B cell (primary cell): ENCODE results near the gene BSND. TPM values are rescaled to one million over a fixed set of nuclear protein-coding genes. Genes with fewer than 3 reads are reported as not detected.

Source experiments
- ATAC-seq: fragments of 200-7000 bp; cut with Tn5 transposase; one replicate; pipeline ENCODE4 v1.10.0; 2021; ENCODE audit warnings: low read depth, mild to moderate bottlenecking, moderate number of reproducible peaks, moderate library complexity
- CTCF ChIA-PET: fragments of 350-600 bp; sonication (Branson Sonifier 250); formaldehyde crosslinking; loops from one replicate; lab custom pipeline; 2021; ENCODE audit warnings: antibody characterized with exemption, inconsistent platforms; lab: Charles Lee
- POLR2A ChIA-PET: fragments of 350-600 bp; sonication (Branson Sonifier 250); formaldehyde crosslinking; loops from one replicate; lab custom pipeline; 2021; ENCODE audit warnings: antibody characterized with exemption; lab: Charles Lee
- DNase-seq: peaks from one replicate; pipeline ENCODE4 v3.0.0; 2013
- H2AFZ ChIP-seq: 2 replicates; pipeline ENCODE4 v1.6.1; 2012; ENCODE audit warnings: mild to moderate bottlenecking, low read depth, low read length; ENCODE audit not compliant: insufficient read depth, poor library complexity, severe bottlenecking
- H3K27ac ChIP-seq, 2 donors: 1 replicate in 1 of 2; 2 replicates in 1 of 2; pipeline ENCODE4 v1.5.1; 2012 to 2013; ENCODE audit warnings: low read length in 2 of 2, mild to moderate bottlenecking in 2 of 2, moderate library complexity in 1 of 2
- H3K27me3 ChIP-seq, 4 experiments: fragments of 200-600 bp in 1 of 4; sonication (generic) in 1 of 4; replicated peaks in 1 of 4; 1 replicate in 2 of 4; 2 replicates in 2 of 4; pipeline versions ENCODE4 v1.6.1 to v1.7.0; 2013 to 2016; ENCODE audit warnings: low read length in 3 of 4, mild to moderate bottlenecking in 2 of 4, mixed read lengths in 1 of 4, moderate library complexity in 1 of 4; ENCODE audit not compliant: insufficient read depth in 4 of 4, control insufficient read depth in 3 of 4; ENCODE audit errors: control extremely low read depth in 1 of 4
- H3K36me3 ChIP-seq, 2 experiments: replicated peaks in 1 of 2; 1 replicate in 1 of 2; 2 replicates in 1 of 2; pipeline versions ENCODE4 v1.6.1 to v1.7.1; 2013; ENCODE audit warnings: low read length in 1 of 2; ENCODE audit not compliant: insufficient read depth in 2 of 2, control insufficient read depth in 1 of 2; ENCODE audit errors: control extremely low read depth in 1 of 2, extremely low read depth in 1 of 2
- H3K4me1 ChIP-seq, 2 donors: fragments of 200-600 bp in 1 of 2; sonication (generic) in 1 of 2; 1 replicate in 1 of 2; 2 replicates in 1 of 2; pipeline versions ENCODE4 v1.5.1 to v1.6.1; 2013 to 2017; ENCODE audit warnings: low read length in 2 of 2; ENCODE audit not compliant: control insufficient read depth in 2 of 2, insufficient read depth in 2 of 2
- H3K4me2 ChIP-seq: replicated peaks from 2 replicates; pipeline ENCODE3; 2012; ENCODE audit warnings: mild to moderate bottlenecking, low read depth, low read length; ENCODE audit not compliant: poor library complexity, severe bottlenecking
- H3K4me3 ChIP-seq, 5 experiments: fragments of 200-600 bp in 1 of 5; sonication (generic) in 1 of 5; 1 replicate in 3 of 5; 2 replicates in 2 of 5; pipeline versions ENCODE4 v1.5.1 to v1.7.0; 2011 to 2016; ENCODE audit warnings: low read length in 4 of 5, mild to moderate bottlenecking in 4 of 5, low read depth in 2 of 5, control low read depth in 1 of 5, moderate library complexity in 1 of 5; ENCODE audit not compliant: insufficient read depth in 1 of 5; ENCODE audit errors: control extremely low read depth in 1 of 5, extremely low read depth in 1 of 5
- H3K79me2 ChIP-seq: fragments of 200-600 bp; sonication (generic); one replicate; pipeline ENCODE4 v1.6.0; 2016; ENCODE audit warnings: low read length; ENCODE audit not compliant: control insufficient read depth, insufficient read depth
- H3K9ac ChIP-seq: fragments of 200-600 bp; sonication (generic); 2 replicates; pipeline ENCODE4 v1.6.1; 2017; ENCODE audit warnings: mild to moderate bottlenecking, low read length, moderate library complexity
- H3K9me3 ChIP-seq, 3 donors: one replicate each; pipeline versions ENCODE4 v1.6.1 to v1.7.1; 2013; ENCODE audit warnings: low read length in 2 of 3; ENCODE audit not compliant: control insufficient read depth in 2 of 3, insufficient read depth in 1 of 3; ENCODE audit errors: control extremely low read depth in 1 of 3
- H4K20me1 ChIP-seq: 2 replicates; pipeline ENCODE4 v1.6.0; 2012; ENCODE audit warnings: mild to moderate bottlenecking, low read length; ENCODE audit not compliant: insufficient read depth, control insufficient read depth, poor library complexity, severe bottlenecking
- H3K27ac Mint-ChIP-seq: one replicate; pipeline ENCODE4 v1.8.0; 2021; ENCODE audit warnings: mixed read lengths
- H3K27me3 Mint-ChIP-seq: one replicate; pipeline ENCODE4 v1.8.0; 2021; ENCODE audit warnings: mixed read lengths
- H3K4me1 Mint-ChIP-seq: one replicate; pipeline ENCODE4 v1.8.0; 2021; ENCODE audit warnings: mixed read lengths
- H3K4me3 Mint-ChIP-seq: one replicate; pipeline ENCODE4 v1.8.0; 2021; ENCODE audit warnings: mixed read lengths
- H3K9me3 Mint-ChIP-seq: one replicate; pipeline ENCODE4 v1.8.0; 2022; ENCODE audit warnings: mixed read lengths; ENCODE audit not compliant: insufficient read depth
- EZH2 ChIP-seq: IDR thresholded peaks from 2 replicates; pipeline ENCODE4 v1.6.1; 2012; ENCODE audit warnings: borderline replicate concordance, low read depth, mild to moderate bottlenecking, moderate library complexity, low read length; ENCODE audit not compliant: insufficient read depth, poor library complexity, severe bottlenecking
- WGBS: methylation state at CpG from one replicate; pipeline ENCODE4 v1.1.5; 2013; ENCODE audit warnings: missing lambda C conversion rate; ENCODE audit not compliant: insufficient coverage; 5-methylcytosine and 5-hydroxymethylcytosine counted together
- intact Hi-C: fragments of 100-400 bp; cut with micrococcal nuclease; formaldehyde crosslinking; loops from one replicate; pipeline ENCODE4 v1.10.0; 2022
- polyA plus RNA-seq: library from polyadenylated mRNA; depleted of rRNA; stranded (reverse); fragments of >200 nt; gene quantifications from 2 replicates; pipeline ENCODE4 v1.2.3, GENCODE V29; 2012
- total RNA-seq, 2 donors: library from RNA; stranded (reverse); fragments of 120-200 nt in 1 of 2; gene quantifications; 1 replicate in 1 of 2; 2 replicates in 1 of 2; pipeline versions ENCODE4 v1.2.3 to v1.2.4, GENCODE V29; 2013 to 2022
- TF ChIP-seq, protein P1 (sequence below): fragments of 200-600 bp; IDR thresholded peaks from one replicate; pipeline ENCODE4 v1.8.0; 2022; ENCODE audit warnings: antibody characterized with exemption, mild to moderate bottlenecking

BSND gene
- total and polyA plus RNA-seq, 2 donors (not counting 1 experiment from before 2014, with no cell fraction given): not detected

- Mint-ChIP-seq H3K4me1 (no peaks in the 10 kb centered on the region), H3K4me3 (no peak overlapping the region), H3K27me3 (peaks cover 43% of the 10 kb centered on the region), H3K27ac (no peak overlapping the region), H3K9me3 (no peaks in the 10 kb centered on the region)
- WGBS: 25% methylated on average over 25 of the region's 25 CpGs
- H3K9ac ChIP-seq: no peak overlapping the region
- TF ChIP-seq, protein P1, sequence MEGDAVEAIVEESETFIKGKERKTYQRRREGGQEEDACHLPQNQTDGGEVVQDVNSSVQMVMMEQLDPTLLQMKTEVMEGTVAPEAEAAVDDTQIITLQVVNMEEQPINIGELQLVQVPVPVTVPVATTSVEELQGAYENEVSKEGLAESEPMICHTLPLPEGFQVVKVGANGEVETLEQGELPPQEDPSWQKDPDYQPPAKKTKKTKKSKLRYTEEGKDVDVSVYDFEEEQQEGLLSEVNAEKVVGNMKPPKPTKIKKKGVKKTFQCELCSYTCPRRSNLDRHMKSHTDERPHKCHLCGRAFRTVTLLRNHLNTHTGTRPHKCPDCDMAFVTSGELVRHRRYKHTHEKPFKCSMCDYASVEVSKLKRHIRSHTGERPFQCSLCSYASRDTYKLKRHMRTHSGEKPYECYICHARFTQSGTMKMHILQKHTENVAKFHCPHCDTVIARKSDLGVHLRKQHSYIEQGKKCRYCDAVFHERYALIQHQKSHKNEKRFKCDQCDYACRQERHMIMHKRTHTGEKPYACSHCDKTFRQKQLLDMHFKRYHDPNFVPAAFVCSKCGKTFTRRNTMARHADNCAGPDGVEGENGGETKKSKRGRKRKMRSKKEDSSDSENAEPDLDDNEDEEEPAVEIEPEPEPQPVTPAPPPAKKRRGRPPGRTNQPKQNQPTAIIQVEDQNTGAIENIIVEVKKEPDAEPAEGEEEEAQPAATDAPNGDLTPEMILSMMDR: no peak
- TF ChIP-seq EZH2: no peak
- H3K4me1 ChIP-seq: no peaks in the 10 kb centered on the region
- no peak overlapping the region for H3K4me2 ChIP-seq
- no peak overlapping the region for H3K4me3 ChIP-seq
- H2AFZ ChIP-seq: no peak overlapping the region
- CTCF ChIA-PET: no interaction called here
- H3K9me3 ChIP-seq: no peaks in the 10 kb centered on the region
- H3K79me2 ChIP-seq: no peaks in the 10 kb centered on the region
- no peak overlapping the region for H3K27ac ChIP-seq
- H4K20me1 ChIP-seq: no peaks in the 10 kb centered on the region
- DNase-seq (no peak), ATAC-seq (no peak)
- peaks cover 0 to 14% (median 3%) of the 10 kb centered on the region in 4 experiments for H3K27me3 ChIP-seq
- H3K36me3 ChIP-seq: no peaks in the 10 kb centered on the region
- intact Hi-C loops: no loop called here
- POLR2A ChIA-PET: no interaction called here
Observed at GRCh38 chr1:54980046-54980527, 18.6 kb upstream of the BSND start.

DNA sequence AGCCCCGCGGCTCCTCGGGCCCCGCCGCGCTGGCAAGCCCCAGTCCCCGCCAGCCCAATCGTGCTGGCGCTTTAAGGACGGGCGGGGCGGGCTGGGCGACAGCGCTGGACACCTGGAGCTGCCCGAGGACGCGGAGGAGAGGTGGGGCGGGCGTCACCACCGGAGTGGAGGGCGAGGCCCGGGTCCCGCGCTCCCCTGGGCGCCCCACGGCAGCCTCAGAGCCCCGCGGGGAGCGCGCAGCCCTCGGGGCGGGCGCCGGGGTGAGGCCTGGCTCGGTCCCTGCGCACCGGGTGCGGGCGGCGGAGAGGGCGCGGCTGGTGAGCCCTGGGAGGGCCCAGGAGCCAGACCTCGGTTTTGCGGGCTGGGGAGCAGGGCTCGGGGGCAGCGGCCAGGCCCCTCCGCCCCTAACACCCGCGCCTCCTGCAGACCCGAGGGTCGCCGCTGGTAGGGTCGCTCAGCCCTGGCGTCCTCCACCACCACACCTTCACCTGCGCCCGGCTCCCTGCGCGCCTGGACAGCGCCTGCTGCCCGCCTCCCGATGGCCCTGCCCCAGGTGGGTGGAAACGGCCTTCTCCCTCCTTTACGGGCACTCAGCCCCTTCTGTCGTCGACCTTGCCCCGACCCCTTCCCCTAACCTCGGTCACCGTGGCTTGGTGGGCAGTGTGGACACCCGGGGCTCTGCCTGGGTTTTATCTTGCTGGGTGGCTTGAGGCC, 18.0 kb upstream of the BSND start, which contains the start of gene TMEM61:
TSS of gene TMEM61 (plus strand) at position 101 of the 714 bp plus-strand sequence. CDS start at position 539, 438 bp downstream.
- ChIA-PET CTCF (no interaction called here), POLR2A (no interaction called here)
- no peak within 1 kb of the TSS for H3K4me3 ChIP-seq
- peaks cover 0 to 14% (median 3%) of the 10 kb centered on the region in 4 experiments for H3K27me3 ChIP-seq
- Mint-ChIP-seq H3K27ac (no peak within 1 kb of the TSS), H3K27me3 (peaks cover 41% of the 10 kb centered on the region), H3K4me3 (no peak within 1 kb of the TSS), H3K9me3 (no peaks in the 10 kb centered on the region), H3K4me1 (no peaks in the 10 kb centered on the region)
- no peaks in the 10 kb centered on the region for H3K79me2 ChIP-seq
- no peaks in the 10 kb centered on the region for H3K4me1 ChIP-seq
- no peak within 1 kb of the TSS for H3K27ac ChIP-seq
- no peaks in the 10 kb centered on the region for H4K20me1 ChIP-seq
- H3K36me3 ChIP-seq: no peaks in the 10 kb centered on the region
- no peak within 1 kb of the TSS for H3K4me2 ChIP-seq
- no peaks in the 10 kb centered on the region for H3K9me3 ChIP-seq
- ATAC-seq (no peak), DNase-seq (no peak)
- intact Hi-C loops: no loop called here
- H3K9ac ChIP-seq: no peak within 1 kb of the TSS
- no peak for TF ChIP-seq EZH2
- TF ChIP-seq, protein P1: no peak
- H2AFZ ChIP-seq: no peak within 1 kb of the TSS
- WGBS: 17% methylated on average over 67 of the region's 69 CpGs
